GM23338 (cell line): ENCODE results near the gene NEURL1B. TPM values are rescaled to one million over a fixed set of nuclear protein-coding genes. Genes with fewer than 3 reads are reported as not detected.

Source experiments
- ATAC-seq: fragments of 200-7000 bp; cut with Tn5 transposase; 3 replicates; pipeline ENCODE4 v1.9.1; 2020
- DNase-seq: peaks from one replicate; pipeline ENCODE4 v3.0.0-alpha.2; 2015; ENCODE audit warnings: low spot score
- H2AFZ ChIP-seq: fragments of 200-600 bp; sonication (generic); 2 replicates; pipeline ENCODE4 v1.8.0; 2016; ENCODE audit warnings: antibody characterized with exemption, mild to moderate bottlenecking, moderate library complexity
- H3F3A ChIP-seq: fragments of 200-600 bp; sonication (generic); replicated peaks from 2 replicates; pipeline ENCODE4 v1.8.0; 2017; ENCODE audit warnings: antibody characterized with exemption, mixed run types, low read depth
- H3K27ac ChIP-seq: fragments of 200-600 bp; sonication (generic); 2 replicates; pipeline ENCODE4 v1.6.1; 2016; ENCODE audit warnings: low read depth
- H3K27me3 ChIP-seq: fragments of 200-600 bp; sonication (generic); 2 replicates; pipeline ENCODE4 v1.8.0; 2016; ENCODE audit warnings: mild to moderate bottlenecking, mixed run types, moderate library complexity; ENCODE audit not compliant: insufficient read depth
- H3K36me3 ChIP-seq: fragments of 200-600 bp; sonication (generic); 2 replicates; pipeline ENCODE4 v1.8.0; 2016; ENCODE audit warnings: mild to moderate bottlenecking; ENCODE audit not compliant: insufficient read depth
- H3K4me1 ChIP-seq: fragments of 200-600 bp; sonication (generic); 2 replicates; pipeline ENCODE4 v1.8.0; 2016; ENCODE audit warnings: mild to moderate bottlenecking, moderate library complexity; ENCODE audit not compliant: insufficient read depth
- H3K4me2 ChIP-seq: fragments of 200-600 bp; sonication (generic); 2 replicates; pipeline ENCODE4 v1.7.1; 2017; ENCODE audit warnings: mixed run types
- H3K4me3 ChIP-seq: fragments of 200-600 bp; sonication (generic); 2 replicates; pipeline ENCODE4 v1.6.1; 2016; ENCODE audit warnings: mixed run types
- H3K79me2 ChIP-seq: fragments of 200-600 bp; sonication (generic); replicated peaks from 2 replicates; pipeline ENCODE4 v1.8.0; 2017; ENCODE audit warnings: mild to moderate bottlenecking; ENCODE audit not compliant: insufficient read depth
- H3K9me2 ChIP-seq: fragments of 200-600 bp; sonication (generic); 2 replicates; pipeline ENCODE4 v1.8.0; 2017; ENCODE audit not compliant: insufficient read depth
- H4K20me1 ChIP-seq: fragments of 200-600 bp; sonication (generic); replicated peaks from 2 replicates; pipeline ENCODE4 v1.8.0; 2017; ENCODE audit warnings: mild to moderate bottlenecking; ENCODE audit not compliant: insufficient read depth
- H3K27ac Mint-ChIP-seq: 2 replicates; pipeline ENCODE4 v1.8.0; 2020; ENCODE audit warnings: inconsistent platforms, mild to moderate bottlenecking, moderate library complexity, mixed read lengths
- H3K27me3 Mint-ChIP-seq: 3 replicates; pipeline ENCODE4 v1.8.0; 2022; ENCODE audit warnings: low read depth, mild to moderate bottlenecking, moderate library complexity, mixed read lengths, inconsistent platforms; ENCODE audit not compliant: insufficient read depth, poor library complexity
- H3K36me3 Mint-ChIP-seq: 3 replicates; pipeline ENCODE4 v1.8.0; 2021; ENCODE audit warnings: low read depth, mild to moderate bottlenecking, inconsistent platforms, moderate library complexity, mixed read lengths
- H3K4me1 Mint-ChIP-seq: 3 replicates; pipeline ENCODE4 v1.8.0; 2020; ENCODE audit warnings: mild to moderate bottlenecking, inconsistent platforms, mixed read lengths
- H3K4me3 Mint-ChIP-seq: 3 replicates; pipeline ENCODE4 v1.8.0; 2021; ENCODE audit warnings: moderate library complexity, mild to moderate bottlenecking, inconsistent platforms, mixed read lengths
- H3K9me3 Mint-ChIP-seq: 3 replicates; pipeline ENCODE4 v1.8.0; 2020; ENCODE audit warnings: moderate library complexity, mild to moderate bottlenecking, inconsistent platforms, mixed read lengths
- CREB1 ChIP-seq: fragments of 250-450 bp; sonication (Bioruptor Pico); IDR thresholded peaks from 2 replicates; pipeline ENCODE4 v1.5.0; 2020; ENCODE audit warnings: low read depth, mild to moderate bottlenecking, moderate library complexity
- EZH2 ChIP-seq: fragments of 200-600 bp; sonication (generic); IDR thresholded peaks from one replicate; pipeline ENCODE4 v1.8.0; 2017; ENCODE audit warnings: antibody characterized with exemption, mild to moderate bottlenecking, low read depth; ENCODE audit not compliant: unreplicated experiment
- EZH2phosphoT487 ChIP-seq: fragments of 200-600 bp; sonication (generic); IDR thresholded peaks from one replicate; pipeline ENCODE4 v1.8.1; 2018; ENCODE audit warnings: antibody characterized with exemption; ENCODE audit not compliant: unreplicated experiment
- JUNB ChIP-seq: IDR thresholded peaks from one replicate; pipeline ENCODE4 v1.6.1; 2016; ENCODE audit warnings: antibody characterized with exemption; ENCODE audit not compliant: unreplicated experiment
- NANOG ChIP-seq: IDR thresholded peaks from 2 replicates; pipeline ENCODE4 v1.6.1; 2016; ENCODE audit warnings: antibody characterized with exemption, borderline replicate concordance
- POLR2AphosphoS5 ChIP-seq: IDR thresholded peaks from 2 replicates; pipeline ENCODE4 v1.6.1; 2016; ENCODE audit warnings: antibody characterized with exemption, low read depth
- STAT1 ChIP-seq: IDR thresholded peaks from one replicate; pipeline ENCODE4 v1.6.1; 2016; ENCODE audit warnings: antibody characterized with exemption; ENCODE audit not compliant: unreplicated experiment
- ZNF114 ChIP-seq: fragments of 250-450 bp; sonication (Bioruptor Pico); IDR thresholded peaks from 2 replicates; pipeline ENCODE4 v1.5.0; 2020; ENCODE audit warnings: mild to moderate bottlenecking, moderate library complexity
- ZNF331 ChIP-seq: fragments of 250-450 bp; sonication (Bioruptor Pico); IDR thresholded peaks from 2 replicates; pipeline ENCODE4 v1.5.0; 2020; ENCODE audit warnings: low read depth, mild to moderate bottlenecking, moderate library complexity
- polyA plus RNA-seq: library from polyadenylated mRNA; unstranded; fragments of >200 nt; fragmentation: Nextera tagmentation; extraction: Ambion mirVana; gene quantifications from 2 replicates; pipeline ENCODE4 v1.2.1, GENCODE V29; 2016
- total RNA-seq: library from RNA; depleted of rRNA; stranded (reverse); fragments of >200 nt; shearing (Covaris generic); gene quantifications from 2 replicates; pipeline ENCODE4 v1.2.3, GENCODE V29; 2014
- TF ChIP-seq, protein P1 (sequence below): fragments of 250-450 bp; sonication (Bioruptor Pico); IDR thresholded peaks from 2 replicates; pipeline ENCODE4 v1.5.0; 2020; ENCODE audit warnings: mild to moderate bottlenecking, moderate library complexity
- TF ChIP-seq, protein P2 (sequence below): IDR thresholded peaks from one replicate; pipeline ENCODE4 v1.6.1; 2018; ENCODE audit warnings: antibody characterized with exemption; ENCODE audit not compliant: unreplicated experiment
- TF ChIP-seq, protein P3 (sequence below): IDR thresholded peaks from 2 replicates; pipeline ENCODE4 v1.6.1; 2016; ENCODE audit warnings: antibody characterized with exemption
- TF ChIP-seq, protein P4 (sequence below), 2 experiments: fragments of 200-600 bp in 1 of 2; sonication (generic) in 1 of 2; conservative IDR thresholded peaks; 2 replicates each; pipeline versions ENCODE4 v1.5.1 to v1.6.1; 2016 to 2017; ENCODE audit warnings: antibody characterized with exemption in 2 of 2, low read depth in 2 of 2, mild to moderate bottlenecking in 2 of 2, moderate library complexity in 1 of 2

NEURL1B gene
- total and polyA plus RNA-seq, 2 experiments from 2014 or later = 1.9 to 13.3 TPM

DNA sequence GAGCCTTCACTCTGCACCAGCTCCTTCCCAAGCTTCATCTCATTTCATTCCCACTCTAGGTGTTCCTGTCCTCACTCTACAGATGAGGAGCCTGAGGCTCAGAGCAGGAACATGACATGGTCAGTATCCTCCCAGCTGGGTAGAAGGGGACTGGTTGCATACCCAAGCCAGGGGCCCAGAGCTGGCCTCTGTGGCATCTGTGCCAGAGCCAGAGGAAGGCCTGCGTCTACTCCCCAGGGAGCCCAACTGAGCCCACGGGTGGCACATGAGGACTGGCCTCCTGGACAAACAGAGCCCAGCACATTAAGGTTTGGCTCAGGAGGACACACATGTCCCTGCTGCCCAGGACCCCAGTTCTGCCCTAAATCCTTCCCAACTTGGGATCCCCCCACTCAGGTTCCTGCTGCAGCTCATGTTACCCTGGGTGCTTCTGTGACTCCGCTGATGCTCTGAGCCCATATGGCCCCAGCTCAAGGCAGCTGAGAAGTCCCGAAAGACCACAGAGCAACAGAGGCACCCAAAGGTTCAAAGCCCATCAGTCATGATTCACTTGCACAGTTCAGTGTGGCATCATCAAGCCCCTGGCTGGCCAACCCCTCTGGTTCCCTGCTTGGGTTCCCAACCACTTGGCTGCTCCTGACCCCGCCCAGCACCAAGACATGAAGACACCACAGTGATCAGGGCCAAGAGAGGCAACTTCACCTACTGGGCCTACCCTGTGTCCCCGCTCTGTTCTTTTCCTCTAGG lies 8.5 kb upstream of the NEURL1B start:
- no peak overlapping the region for H3K27ac Mint-ChIP-seq
- ATAC-seq (no peak), DNase-seq (no peak)
- no peak overlapping the region for H3K4me3 Mint-ChIP-seq
- Histone ChIP-seq H3K36me3 (no peaks in the 10 kb centered on the region), H3K79me2 (no peaks in the 10 kb centered on the region), H3F3A (no peaks in the 10 kb centered on the region), H3K4me1 (peaks cover 26% of the 10 kb centered on the region), H3K9me2 (no peaks in the 10 kb centered on the region), H3K4me3 (no peak overlapping the region), H3K4me2 (no peak overlapping the region), H3K27ac (no peak overlapping the region), H3K27me3 (no peaks in the 10 kb centered on the region), H4K20me1 (no peaks in the 10 kb centered on the region), H2AFZ (no peak overlapping the region)
- TF ChIP-seq, protein P1, sequence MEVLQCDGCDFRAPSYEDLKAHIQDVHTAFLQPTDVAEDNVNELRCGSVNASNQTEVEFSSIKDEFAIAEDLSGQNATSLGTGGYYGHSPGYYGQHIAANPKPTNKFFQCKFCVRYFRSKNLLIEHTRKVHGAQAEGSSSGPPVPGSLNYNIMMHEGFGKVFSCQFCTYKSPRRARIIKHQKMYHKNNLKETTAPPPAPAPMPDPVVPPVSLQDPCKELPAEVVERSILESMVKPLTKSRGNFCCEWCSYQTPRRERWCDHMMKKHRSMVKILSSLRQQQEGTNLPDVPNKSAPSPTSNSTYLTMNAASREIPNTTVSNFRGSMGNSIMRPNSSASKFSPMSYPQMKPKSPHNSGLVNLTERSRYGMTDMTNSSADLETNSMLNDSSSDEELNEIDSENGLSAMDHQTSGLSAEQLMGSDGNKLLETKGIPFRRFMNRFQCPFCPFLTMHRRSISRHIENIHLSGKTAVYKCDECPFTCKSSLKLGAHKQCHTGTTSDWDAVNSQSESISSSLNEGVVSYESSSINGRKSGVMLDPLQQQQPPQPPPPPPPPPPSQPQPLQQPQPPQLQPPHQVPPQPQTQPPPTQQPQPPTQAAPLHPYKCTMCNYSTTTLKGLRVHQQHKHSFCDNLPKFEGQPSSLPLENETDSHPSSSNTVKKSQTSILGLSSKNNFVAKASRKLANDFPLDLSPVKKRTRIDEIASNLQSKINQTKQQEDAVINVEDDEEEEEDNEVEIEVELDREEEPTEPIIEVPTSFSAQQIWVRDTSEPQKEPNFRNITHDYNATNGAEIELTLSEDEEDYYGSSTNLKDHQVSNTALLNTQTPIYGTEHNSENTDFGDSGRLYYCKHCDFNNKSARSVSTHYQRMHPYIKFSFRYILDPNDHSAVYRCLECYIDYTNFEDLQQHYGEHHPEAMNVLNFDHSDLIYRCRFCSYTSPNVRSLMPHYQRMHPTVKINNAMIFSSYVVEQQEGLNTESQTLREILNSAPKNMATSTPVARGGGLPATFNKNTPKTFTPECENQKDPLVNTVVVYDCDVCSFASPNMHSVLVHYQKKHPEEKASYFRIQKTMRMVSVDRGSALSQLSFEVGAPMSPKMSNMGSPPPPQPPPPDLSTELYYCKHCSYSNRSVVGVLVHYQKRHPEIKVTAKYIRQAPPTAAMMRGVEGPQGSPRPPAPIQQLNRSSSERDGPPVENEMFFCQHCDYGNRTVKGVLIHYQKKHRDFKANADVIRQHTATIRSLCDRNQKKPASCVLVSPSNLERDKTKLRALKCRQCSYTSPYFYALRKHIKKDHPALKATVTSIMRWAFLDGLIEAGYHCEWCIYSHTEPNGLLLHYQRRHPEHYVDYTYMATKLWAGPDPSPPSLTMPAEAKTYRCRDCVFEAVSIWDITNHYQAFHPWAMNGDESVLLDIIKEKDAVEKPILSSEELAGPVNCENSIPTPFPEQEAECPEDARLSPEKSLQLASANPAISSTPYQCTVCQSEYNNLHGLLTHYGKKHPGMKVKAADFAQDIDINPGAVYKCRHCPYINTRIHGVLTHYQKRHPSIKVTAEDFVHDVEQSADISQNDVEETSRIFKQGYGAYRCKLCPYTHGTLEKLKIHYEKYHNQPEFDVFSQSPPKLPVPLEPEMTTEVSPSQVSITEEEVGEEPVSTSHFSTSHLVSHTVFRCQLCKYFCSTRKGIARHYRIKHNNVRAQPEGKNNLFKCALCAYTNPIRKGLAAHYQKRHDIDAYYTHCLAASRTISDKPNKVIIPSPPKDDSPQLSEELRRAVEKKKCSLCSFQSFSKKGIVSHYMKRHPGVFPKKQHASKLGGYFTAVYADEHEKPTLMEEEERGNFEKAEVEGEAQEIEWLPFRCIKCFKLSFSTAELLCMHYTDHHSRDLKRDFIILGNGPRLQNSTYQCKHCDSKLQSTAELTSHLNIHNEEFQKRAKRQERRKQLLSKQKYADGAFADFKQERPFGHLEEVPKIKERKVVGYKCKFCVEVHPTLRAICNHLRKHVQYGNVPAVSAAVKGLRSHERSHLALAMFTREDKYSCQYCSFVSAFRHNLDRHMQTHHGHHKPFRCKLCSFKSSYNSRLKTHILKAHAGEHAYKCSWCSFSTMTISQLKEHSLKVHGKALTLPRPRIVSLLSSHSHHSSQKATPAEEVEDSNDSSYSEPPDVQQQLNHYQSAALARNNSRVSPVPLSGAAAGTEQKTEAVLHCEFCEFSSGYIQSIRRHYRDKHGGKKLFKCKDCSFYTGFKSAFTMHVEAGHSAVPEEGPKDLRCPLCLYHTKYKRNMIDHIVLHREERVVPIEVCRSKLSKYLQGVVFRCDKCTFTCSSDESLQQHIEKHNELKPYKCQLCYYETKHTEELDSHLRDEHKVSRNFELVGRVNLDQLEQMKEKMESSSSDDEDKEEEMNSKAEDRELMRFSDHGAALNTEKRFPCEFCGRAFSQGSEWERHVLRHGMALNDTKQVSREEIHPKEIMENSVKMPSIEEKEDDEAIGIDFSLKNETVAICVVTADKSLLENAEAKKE = no peak
- TF ChIP-seq, protein P2, sequence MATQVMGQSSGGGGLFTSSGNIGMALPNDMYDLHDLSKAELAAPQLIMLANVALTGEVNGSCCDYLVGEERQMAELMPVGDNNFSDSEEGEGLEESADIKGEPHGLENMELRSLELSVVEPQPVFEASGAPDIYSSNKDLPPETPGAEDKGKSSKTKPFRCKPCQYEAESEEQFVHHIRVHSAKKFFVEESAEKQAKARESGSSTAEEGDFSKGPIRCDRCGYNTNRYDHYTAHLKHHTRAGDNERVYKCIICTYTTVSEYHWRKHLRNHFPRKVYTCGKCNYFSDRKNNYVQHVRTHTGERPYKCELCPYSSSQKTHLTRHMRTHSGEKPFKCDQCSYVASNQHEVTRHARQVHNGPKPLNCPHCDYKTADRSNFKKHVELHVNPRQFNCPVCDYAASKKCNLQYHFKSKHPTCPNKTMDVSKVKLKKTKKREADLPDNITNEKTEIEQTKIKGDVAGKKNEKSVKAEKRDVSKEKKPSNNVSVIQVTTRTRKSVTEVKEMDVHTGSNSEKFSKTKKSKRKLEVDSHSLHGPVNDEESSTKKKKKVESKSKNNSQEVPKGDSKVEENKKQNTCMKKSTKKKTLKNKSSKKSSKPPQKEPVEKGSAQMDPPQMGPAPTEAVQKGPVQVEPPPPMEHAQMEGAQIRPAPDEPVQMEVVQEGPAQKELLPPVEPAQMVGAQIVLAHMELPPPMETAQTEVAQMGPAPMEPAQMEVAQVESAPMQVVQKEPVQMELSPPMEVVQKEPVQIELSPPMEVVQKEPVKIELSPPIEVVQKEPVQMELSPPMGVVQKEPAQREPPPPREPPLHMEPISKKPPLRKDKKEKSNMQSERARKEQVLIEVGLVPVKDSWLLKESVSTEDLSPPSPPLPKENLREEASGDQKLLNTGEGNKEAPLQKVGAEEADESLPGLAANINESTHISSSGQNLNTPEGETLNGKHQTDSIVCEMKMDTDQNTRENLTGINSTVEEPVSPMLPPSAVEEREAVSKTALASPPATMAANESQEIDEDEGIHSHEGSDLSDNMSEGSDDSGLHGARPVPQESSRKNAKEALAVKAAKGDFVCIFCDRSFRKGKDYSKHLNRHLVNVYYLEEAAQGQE = no peak
- no peak for TF ChIP-seq POLR2AphosphoS5
- TF ChIP-seq ZNF331 (CRISPR knock-in tag) = no peak
- no peak for TF ChIP-seq EZH2phosphoT487
- TF ChIP-seq CREB1 = no peak
- TF ChIP-seq ZNF114 (CRISPR knock-in tag) = no peak
- TF ChIP-seq STAT1 = no peak
- TF ChIP-seq, protein P3, sequence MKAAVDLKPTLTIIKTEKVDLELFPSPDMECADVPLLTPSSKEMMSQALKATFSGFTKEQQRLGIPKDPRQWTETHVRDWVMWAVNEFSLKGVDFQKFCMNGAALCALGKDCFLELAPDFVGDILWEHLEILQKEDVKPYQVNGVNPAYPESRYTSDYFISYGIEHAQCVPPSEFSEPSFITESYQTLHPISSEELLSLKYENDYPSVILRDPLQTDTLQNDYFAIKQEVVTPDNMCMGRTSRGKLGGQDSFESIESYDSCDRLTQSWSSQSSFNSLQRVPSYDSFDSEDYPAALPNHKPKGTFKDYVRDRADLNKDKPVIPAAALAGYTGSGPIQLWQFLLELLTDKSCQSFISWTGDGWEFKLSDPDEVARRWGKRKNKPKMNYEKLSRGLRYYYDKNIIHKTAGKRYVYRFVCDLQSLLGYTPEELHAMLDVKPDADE = no peak
- TF ChIP-seq, protein P4, sequence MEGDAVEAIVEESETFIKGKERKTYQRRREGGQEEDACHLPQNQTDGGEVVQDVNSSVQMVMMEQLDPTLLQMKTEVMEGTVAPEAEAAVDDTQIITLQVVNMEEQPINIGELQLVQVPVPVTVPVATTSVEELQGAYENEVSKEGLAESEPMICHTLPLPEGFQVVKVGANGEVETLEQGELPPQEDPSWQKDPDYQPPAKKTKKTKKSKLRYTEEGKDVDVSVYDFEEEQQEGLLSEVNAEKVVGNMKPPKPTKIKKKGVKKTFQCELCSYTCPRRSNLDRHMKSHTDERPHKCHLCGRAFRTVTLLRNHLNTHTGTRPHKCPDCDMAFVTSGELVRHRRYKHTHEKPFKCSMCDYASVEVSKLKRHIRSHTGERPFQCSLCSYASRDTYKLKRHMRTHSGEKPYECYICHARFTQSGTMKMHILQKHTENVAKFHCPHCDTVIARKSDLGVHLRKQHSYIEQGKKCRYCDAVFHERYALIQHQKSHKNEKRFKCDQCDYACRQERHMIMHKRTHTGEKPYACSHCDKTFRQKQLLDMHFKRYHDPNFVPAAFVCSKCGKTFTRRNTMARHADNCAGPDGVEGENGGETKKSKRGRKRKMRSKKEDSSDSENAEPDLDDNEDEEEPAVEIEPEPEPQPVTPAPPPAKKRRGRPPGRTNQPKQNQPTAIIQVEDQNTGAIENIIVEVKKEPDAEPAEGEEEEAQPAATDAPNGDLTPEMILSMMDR (conservative IDR thresholded peaks at IDR 0.05; ENCODE audit: low read depth in 2 of 2) = no peak
- TF ChIP-seq NANOG = no peak
- TF ChIP-seq EZH2 = no peak
- TF ChIP-seq JUNB = no peak
- H3K9me3 Mint-ChIP-seq = no peaks in the 10 kb centered on the region
- no peaks in the 10 kb centered on the region for H3K36me3 Mint-ChIP-seq
- H3K27me3 Mint-ChIP-seq = peaks cover 8% of the 10 kb centered on the region
- H3K4me1 Mint-ChIP-seq = peaks cover 28% of the 10 kb centered on the region
